ENCODE results near the gene LRRC75B. TPM values are rescaled to one million over a fixed set of nuclear protein-coding genes. Genes with fewer than 3 reads are reported as not detected.

The LRRC75B gene
- total RNA-seq, 1 experiment from 2014 or later: 7.9 TPM

DNA sequence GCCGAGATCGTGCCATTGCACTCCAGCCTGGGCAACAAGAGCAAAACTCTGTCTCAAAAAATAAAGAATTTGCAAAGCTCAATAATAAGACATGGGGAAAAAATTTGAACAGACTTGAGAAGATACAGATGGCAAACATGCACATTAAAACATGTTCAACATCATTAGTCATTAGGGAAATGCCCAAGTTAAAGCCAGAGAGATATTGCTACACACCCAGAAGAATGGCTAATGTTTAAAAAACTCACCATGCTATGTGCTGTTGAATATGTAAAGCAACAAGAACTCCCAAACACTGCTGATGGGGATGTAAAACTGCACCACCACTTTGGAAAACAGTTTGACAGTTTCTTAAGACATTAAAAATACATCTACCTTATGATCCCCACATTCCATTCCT, 12.6 kb downstream of the LRRC75B start:
- H4K20me1 ChIP-seq (ENCODE audit: insufficient read depth): no peaks in the 10 kb centered on the region
- intact Hi-C loops (cut with micrococcal nuclease): no loop called here
- H3K9me2 ChIP-seq (ENCODE audit: insufficient read depth): no peaks in the 10 kb centered on the region
- RAD21 ChIA-PET (ENCODE audit: low non-redundant PET in 1 of 2, low total read pairs in 2 of 2, uncharacterized antibody in 2 of 2, unreplicated experiment in 2 of 2): no interaction called here
- BruUV-seq (replicated peaks): no TSS peak
- no peaks in the 10 kb centered on the region for H3K4me1 ChIP-seq (ENCODE audit: control insufficient read depth in 1 of 2, insufficient read depth in 2 of 2, low read length in 2 of 2)
- no peaks in the 10 kb centered on the region for H3K79me2 ChIP-seq (ENCODE audit: insufficient read depth, low read length)
- TF ChIP-seq JUND (IDR thresholded peaks at IDR 0.05): no peak
- TF ChIP-seq TCF7L2 (IDR thresholded peaks at IDR 0.05; ENCODE audit: borderline replicate concordance, extremely low read depth, insufficient read depth, insufficient read length): no peak
- TF ChIP-seq CEBPB (IDR thresholded peaks at IDR 0.05; ENCODE audit: low read depth): no peak
- no peak for TF ChIP-seq POLR2A (IDR thresholded peaks at IDR 0.05; ENCODE audit: borderline replicate concordance, extremely low read depth, insufficient read depth, insufficient read length)
- TF ChIP-seq FOSL1 (IDR thresholded peaks at IDR 0.05; ENCODE audit: low read depth): no peak
- no peak for TF ChIP-seq RAD21 (IDR thresholded peaks at IDR 0.05; ENCODE audit: low read depth)
- TF ChIP-seq, protein P1, sequence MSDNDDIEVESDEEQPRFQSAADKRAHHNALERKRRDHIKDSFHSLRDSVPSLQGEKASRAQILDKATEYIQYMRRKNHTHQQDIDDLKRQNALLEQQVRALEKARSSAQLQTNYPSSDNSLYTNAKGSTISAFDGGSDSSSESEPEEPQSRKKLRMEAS (IDR thresholded peaks at IDR 0.05): no peak
- TF ChIP-seq SIN3A (IDR thresholded peaks at IDR 0.05; ENCODE audit: low read depth): no peak
- TF ChIP-seq, protein P2, sequence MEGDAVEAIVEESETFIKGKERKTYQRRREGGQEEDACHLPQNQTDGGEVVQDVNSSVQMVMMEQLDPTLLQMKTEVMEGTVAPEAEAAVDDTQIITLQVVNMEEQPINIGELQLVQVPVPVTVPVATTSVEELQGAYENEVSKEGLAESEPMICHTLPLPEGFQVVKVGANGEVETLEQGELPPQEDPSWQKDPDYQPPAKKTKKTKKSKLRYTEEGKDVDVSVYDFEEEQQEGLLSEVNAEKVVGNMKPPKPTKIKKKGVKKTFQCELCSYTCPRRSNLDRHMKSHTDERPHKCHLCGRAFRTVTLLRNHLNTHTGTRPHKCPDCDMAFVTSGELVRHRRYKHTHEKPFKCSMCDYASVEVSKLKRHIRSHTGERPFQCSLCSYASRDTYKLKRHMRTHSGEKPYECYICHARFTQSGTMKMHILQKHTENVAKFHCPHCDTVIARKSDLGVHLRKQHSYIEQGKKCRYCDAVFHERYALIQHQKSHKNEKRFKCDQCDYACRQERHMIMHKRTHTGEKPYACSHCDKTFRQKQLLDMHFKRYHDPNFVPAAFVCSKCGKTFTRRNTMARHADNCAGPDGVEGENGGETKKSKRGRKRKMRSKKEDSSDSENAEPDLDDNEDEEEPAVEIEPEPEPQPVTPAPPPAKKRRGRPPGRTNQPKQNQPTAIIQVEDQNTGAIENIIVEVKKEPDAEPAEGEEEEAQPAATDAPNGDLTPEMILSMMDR (IDR thresholded peaks at IDR 0.05 in 2 of 3, conservative IDR thresholded peaks at IDR 0.05 in 1 of 3; ENCODE audit: borderline replicate concordance in 1 of 3, insufficient read depth in 1 of 3, low read depth in 2 of 3, low read length in 2 of 3): no peak
- no peak for TF ChIP-seq EZH2 (IDR thresholded peaks at IDR 0.05)
- no peak for TF ChIP-seq SRF (IDR thresholded peaks at IDR 0.05; ENCODE audit: low read depth)
- TF ChIP-seq EZH2phosphoT487 (IDR thresholded peaks at IDR 0.05; ENCODE audit: borderline replicate concordance): no peak
- TF ChIP-seq, protein P3, sequence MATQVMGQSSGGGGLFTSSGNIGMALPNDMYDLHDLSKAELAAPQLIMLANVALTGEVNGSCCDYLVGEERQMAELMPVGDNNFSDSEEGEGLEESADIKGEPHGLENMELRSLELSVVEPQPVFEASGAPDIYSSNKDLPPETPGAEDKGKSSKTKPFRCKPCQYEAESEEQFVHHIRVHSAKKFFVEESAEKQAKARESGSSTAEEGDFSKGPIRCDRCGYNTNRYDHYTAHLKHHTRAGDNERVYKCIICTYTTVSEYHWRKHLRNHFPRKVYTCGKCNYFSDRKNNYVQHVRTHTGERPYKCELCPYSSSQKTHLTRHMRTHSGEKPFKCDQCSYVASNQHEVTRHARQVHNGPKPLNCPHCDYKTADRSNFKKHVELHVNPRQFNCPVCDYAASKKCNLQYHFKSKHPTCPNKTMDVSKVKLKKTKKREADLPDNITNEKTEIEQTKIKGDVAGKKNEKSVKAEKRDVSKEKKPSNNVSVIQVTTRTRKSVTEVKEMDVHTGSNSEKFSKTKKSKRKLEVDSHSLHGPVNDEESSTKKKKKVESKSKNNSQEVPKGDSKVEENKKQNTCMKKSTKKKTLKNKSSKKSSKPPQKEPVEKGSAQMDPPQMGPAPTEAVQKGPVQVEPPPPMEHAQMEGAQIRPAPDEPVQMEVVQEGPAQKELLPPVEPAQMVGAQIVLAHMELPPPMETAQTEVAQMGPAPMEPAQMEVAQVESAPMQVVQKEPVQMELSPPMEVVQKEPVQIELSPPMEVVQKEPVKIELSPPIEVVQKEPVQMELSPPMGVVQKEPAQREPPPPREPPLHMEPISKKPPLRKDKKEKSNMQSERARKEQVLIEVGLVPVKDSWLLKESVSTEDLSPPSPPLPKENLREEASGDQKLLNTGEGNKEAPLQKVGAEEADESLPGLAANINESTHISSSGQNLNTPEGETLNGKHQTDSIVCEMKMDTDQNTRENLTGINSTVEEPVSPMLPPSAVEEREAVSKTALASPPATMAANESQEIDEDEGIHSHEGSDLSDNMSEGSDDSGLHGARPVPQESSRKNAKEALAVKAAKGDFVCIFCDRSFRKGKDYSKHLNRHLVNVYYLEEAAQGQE (IDR thresholded peaks at IDR 0.05; ENCODE audit: low read depth): no peak
- TF ChIP-seq YY1 (IDR thresholded peaks at IDR 0.05; ENCODE audit: extremely low read depth, insufficient replicate concordance, low read depth, low read length): no peak
- TF ChIP-seq ZFX (IDR thresholded peaks at IDR 0.05): no peak
- TF ChIP-seq EGR1 (IDR thresholded peaks at IDR 0.05; ENCODE audit: low read depth): no peak
- no peak for TF ChIP-seq ELF1 (IDR thresholded peaks at IDR 0.05; ENCODE audit: borderline replicate concordance, low read depth)
- TF ChIP-seq, protein P4, sequence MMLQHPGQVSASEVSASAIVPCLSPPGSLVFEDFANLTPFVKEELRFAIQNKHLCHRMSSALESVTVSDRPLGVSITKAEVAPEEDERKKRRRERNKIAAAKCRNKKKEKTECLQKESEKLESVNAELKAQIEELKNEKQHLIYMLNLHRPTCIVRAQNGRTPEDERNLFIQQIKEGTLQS (IDR thresholded peaks at IDR 0.05): no peak
- no peak overlapping the region for H3K4me2 ChIP-seq (ENCODE audit: low read length)
- H3K27me3 ChIP-seq (ENCODE audit: insufficient read depth, low read length): no peaks in the 10 kb centered on the region
- no peak for ATAC-seq
- H2AFZ ChIP-seq (ENCODE audit: low read depth, low read length, poor library complexity, severe bottlenecking): no peak overlapping the region
- CTCF ChIA-PET: no interaction called here
- no peak for DNase-seq (ENCODE audit: low read depth, low spot score)
- peaks cover 4 to 7% of the 10 kb centered on the region in 2 experiments; a peak in 2 of 4 replicates for H3K36me3 ChIP-seq (ENCODE audit: control insufficient read depth in 1 of 2, insufficient read depth in 2 of 2, low read length in 2 of 2)
- H3K9me3 ChIP-seq (ENCODE audit: control insufficient read depth in 1 of 2, insufficient read depth in 1 of 2, low read depth in 1 of 2, low read length in 2 of 2): no peaks in the 10 kb centered on the region
- H3K9ac ChIP-seq (ENCODE audit: low read length): no peak overlapping the region
- POLR2A ChIA-PET: no interaction called here
- H3K4me3 ChIP-seq (replicated peaks in 1 of 2; ENCODE audit: low read depth in 1 of 2, low read length in 2 of 2): no peak overlapping the region
- H3K27ac ChIP-seq (ENCODE audit: low read depth, low read length): no peak overlapping the region
